SK-N-SH treated with all-trans-retinoic acid at 6 μM for 48 hours (cell line): ENCODE measurements around the gene TRIM44.

Experiments
- ARNTL ChIP-seq: fragments of 450-650 bp; formaldehyde crosslinking; IDR thresholded peaks from 2 replicates; pipeline ENCODE4 v1.5.0; 2020; ENCODE audit warnings: low read depth, mild to moderate bottlenecking, moderate library complexity, borderline replicate concordance
- ESRRG ChIP-seq: fragments of 250-450 bp; sonication (Bioruptor Pico); IDR thresholded peaks from 2 replicates; pipeline ENCODE4 v1.6.1; 2021; ENCODE audit warnings: mild to moderate bottlenecking
- GLIS3 ChIP-seq: fragments of 250-450 bp; sonication (Bioruptor Pico); IDR thresholded peaks from 2 replicates; pipeline ENCODE4 v1.5.0; 2020; ENCODE audit warnings: mild to moderate bottlenecking, moderate library complexity
- ISL1 ChIP-seq: fragments of 250-450 bp; sonication (Bioruptor Pico); IDR thresholded peaks from 2 replicates; pipeline ENCODE4 v2.1.2; 2022; ENCODE audit warnings: mild to moderate bottlenecking, moderate library complexity
- RARB ChIP-seq: fragments of 250-450 bp; sonication (Bioruptor Pico); IDR thresholded peaks from 2 replicates; pipeline ENCODE4 v1.8.0; 2021; ENCODE audit warnings: mild to moderate bottlenecking, moderate library complexity
- SNAI2 ChIP-seq: fragments of 250-450 bp; sonication (Bioruptor Pico); IDR thresholded peaks from 2 replicates; pipeline ENCODE4 v1.5.0; 2020; ENCODE audit warnings: mild to moderate bottlenecking, moderate library complexity
- TCF4 ChIP-seq: fragments of 250-450 bp; sonication (Bioruptor Pico); IDR thresholded peaks from 2 replicates; pipeline ENCODE4 v1.8.0; 2021; ENCODE audit warnings: mild to moderate bottlenecking, moderate library complexity, borderline replicate concordance
- ZFP30 ChIP-seq: fragments of 450-650 bp; formaldehyde crosslinking; IDR thresholded peaks from 2 replicates; pipeline ENCODE4 v1.5.0; 2022; ENCODE audit warnings: mild to moderate bottlenecking, moderate library complexity
- TF ChIP-seq, protein P1 (sequence below): fragments of 250-450 bp; sonication (Bioruptor Pico); IDR thresholded peaks from 2 replicates; pipeline ENCODE4 v1.5.1; 2020; ENCODE audit warnings: low read depth, mild to moderate bottlenecking, moderate library complexity

DNA sequence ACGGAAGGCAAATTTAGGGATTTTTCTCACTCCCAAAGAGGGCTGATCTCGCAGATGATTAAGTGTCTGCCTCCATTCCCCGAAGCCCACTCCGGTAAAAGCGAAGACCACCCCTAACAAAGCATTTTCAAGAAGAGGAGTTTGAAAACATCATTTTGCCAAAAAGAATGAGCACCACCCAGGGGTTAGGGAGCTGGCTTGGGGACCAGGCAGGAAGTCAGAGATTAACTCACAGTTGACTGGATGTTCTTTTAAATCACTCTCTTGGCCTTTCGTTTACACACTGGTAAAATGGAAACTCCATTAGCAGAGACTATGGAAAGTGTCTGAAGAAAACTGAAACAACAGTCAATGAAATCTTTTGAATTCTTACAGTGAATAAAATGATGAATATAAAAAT lies 7.9 kb upstream of the TRIM44 start:
- no peak for TF ChIP-seq GLIS3 (CRISPR knock-in tag)
- TF ChIP-seq RARB (CRISPR knock-in tag), result no peak
- TF ChIP-seq ZFP30 (CRISPR knock-in tag), result no peak
- TF ChIP-seq SNAI2 (CRISPR knock-in tag), result no peak
- TF ChIP-seq ARNTL (CRISPR knock-in tag), result no peak
- TF ChIP-seq, protein P1, sequence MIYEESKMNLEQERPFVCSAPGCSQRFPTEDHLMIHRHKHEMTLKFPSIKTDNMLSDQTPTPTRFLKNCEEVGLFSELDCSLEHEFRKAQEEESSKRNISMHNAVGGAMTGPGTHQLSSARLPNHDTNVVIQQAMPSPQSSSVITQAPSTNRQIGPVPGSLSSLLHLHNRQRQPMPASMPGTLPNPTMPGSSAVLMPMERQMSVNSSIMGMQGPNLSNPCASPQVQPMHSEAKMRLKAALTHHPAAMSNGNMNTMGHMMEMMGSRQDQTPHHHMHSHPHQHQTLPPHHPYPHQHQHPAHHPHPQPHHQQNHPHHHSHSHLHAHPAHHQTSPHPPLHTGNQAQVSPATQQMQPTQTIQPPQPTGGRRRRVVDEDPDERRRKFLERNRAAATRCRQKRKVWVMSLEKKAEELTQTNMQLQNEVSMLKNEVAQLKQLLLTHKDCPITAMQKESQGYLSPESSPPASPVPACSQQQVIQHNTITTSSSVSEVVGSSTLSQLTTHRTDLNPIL (CRISPR knock-in tag), result no peak
- no peak for TF ChIP-seq ISL1 (CRISPR knock-in tag)
- no peak for TF ChIP-seq TCF4 (CRISPR knock-in tag)
- no peak for TF ChIP-seq ESRRG (CRISPR knock-in tag)
